ENCODE measurements around the gene INO80B.
A peak's percentile ranks its signal among the peaks of the same experiment; 100 is the strongest.
"Not testable (repeated sequence)": the region's sequence is repeated elsewhere in the genome, so short reads cannot be mapped to it uniquely, and the experiment has no call there.

INO80B gene

DNA sequence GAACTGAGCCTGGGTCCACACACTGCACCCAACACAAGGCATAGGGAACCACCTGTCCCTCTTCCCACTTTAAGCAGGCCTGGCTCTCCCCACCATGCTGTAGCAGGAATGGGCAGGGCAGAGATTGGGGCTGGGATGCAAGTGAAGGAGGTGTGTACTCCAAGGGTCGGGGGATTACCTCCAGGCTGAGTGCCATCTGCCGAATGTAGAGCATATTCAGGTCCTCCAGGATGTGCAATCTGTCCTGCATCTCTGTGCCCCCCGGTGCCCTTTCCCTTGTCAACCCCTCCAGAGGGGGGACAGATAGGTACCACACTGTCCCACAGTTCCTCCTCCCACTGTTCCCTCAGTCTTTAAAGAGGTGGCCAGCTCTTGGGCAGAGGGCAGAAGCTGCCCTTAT, 15.5 kb upstream of the INO80B start:
- Mint-ChIP-seq H3K27ac (no peak overlapping the region), H3K4me1 (peaks cover 8% of the 10 kb centered on the region), H3K27me3 (peaks cover 14% of the 10 kb centered on the region), H3K36me3 (no peaks in the 10 kb centered on the region), H3K4me3 (no peak overlapping the region), H3K9me3 (no peaks in the 10 kb centered on the region)

DNA sequence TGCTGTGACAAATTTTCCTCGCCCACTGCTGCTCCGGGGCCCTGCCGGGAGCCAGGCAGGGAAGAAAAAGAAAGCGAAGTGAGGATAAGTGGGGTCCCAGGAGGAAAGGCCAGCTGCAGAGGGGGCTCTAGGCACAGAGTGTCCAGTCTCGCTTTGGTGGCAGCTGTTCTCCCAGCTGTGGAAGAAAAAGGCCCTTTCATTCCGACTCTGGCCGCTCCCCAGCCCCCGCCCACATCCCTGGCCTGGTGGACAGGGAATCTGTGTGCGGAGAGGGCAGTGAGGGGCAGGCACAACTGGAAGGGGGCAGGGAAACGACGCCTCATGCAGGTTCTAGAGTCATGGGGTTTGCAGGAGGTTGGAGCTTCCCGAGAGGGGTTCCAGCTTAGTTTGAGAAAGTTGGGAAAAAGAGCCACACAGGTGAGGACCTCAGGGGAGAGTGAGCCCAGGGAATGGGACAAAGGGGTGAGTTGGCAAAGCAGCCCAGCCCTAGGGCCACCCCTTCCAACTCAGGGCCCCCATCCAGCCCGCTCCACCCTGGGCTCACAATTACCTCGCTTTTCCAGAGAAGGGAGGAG, 15.0 kb upstream of the INO80B start:
- H3K4me3 Mint-ChIP-seq, result peak overlapping the region; percentile 60
- no peaks in the 10 kb centered on the region for H3K36me3 Mint-ChIP-seq
- H3K27ac Mint-ChIP-seq, result no peak overlapping the region
- H3K4me1 Mint-ChIP-seq, result peaks cover 8% of the 10 kb centered on the region
- peaks cover 16% of the 10 kb centered on the region for H3K27me3 Mint-ChIP-seq
- H3K9me3 Mint-ChIP-seq, result no peaks in the 10 kb centered on the region

DNA sequence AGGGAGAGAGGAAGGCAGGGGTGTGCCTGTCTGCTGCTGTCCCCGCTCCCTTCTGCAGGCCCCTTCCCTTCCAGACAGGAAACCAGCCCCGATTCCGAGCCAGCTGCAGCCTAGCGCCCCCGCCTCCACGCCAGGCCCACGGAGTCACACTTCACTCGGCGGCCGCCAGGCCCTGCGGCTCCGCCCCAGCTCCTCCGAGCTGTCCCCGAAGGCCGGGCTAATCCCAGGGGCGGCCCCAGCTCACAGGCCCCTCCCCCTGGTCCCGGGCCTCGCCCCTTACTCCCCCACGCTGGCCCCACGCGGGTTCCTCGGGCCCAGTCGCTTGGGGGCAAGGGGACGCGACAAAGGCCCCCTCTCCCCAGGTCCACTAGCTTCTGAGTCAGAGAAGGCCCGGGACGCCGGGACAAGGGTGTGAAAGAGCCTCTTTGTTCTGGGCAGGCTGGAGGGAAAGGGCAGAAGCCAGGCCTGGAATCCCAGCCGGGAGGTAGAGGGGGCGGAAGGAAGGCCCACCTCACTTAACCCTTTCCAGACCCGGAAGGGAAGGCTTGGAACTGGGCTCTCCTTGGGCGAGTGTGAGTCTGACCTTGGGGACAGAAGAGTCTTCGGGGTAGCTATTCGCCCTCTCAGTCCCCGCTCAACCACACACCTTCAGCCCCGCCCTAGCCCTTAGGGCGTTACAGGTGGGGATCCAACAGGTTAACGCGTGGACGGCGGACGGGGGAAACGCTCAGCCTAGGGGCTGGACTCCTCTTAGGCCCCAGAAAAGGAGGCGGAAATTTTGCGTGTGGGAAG, 14.3 kb upstream of the INO80B start:
- no peaks in the 10 kb centered on the region for H3K36me3 Mint-ChIP-seq

DNA sequence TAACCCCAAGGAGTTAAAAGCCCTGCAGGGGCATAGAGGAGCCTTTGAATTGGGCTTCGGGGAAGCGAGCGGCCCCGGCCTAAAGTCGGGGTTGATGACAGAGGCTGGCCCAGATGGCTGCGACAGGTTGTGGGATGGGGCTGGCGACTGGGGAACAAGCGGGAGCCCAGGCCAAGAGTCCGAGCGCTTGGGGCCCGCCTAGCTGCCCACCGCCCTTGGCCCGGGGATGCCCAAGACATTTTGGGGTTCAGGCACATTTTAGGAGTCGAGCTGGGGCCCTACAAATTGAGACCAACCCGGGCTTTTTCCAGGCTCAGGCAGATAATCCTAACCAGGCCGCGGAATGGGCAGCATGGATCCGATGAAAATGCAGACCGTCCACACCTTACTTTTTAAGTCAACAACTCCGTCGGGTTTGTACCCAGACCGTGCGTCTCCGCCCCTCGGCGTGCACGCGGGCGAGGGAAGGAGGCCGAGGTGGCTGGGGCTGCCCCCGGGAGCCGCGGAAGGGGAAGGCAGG, 13.7 kb upstream of the INO80B start:
- Mint-ChIP-seq H3K36me3 (no peaks in the 10 kb centered on the region), H3K4me3 (no peak overlapping the region), H3K4me1 (peaks cover 8% of the 10 kb centered on the region), H3K27me3 (peaks cover 18% of the 10 kb centered on the region), H3K27ac (no peak overlapping the region), H3K9me3 (no peaks in the 10 kb centered on the region)

More for the DNA sequence above, 14.3 kb upstream of the INO80B start:
- Mint-ChIP-seq H3K4me3 (peak overlapping the region; percentile 60), H3K4me1 (peaks cover 8% of the 10 kb centered on the region), H3K9me3 (no peaks in the 10 kb centered on the region), H3K27me3 (peaks cover 18% of the 10 kb centered on the region), H3K27ac (no peak overlapping the region)

DNA sequence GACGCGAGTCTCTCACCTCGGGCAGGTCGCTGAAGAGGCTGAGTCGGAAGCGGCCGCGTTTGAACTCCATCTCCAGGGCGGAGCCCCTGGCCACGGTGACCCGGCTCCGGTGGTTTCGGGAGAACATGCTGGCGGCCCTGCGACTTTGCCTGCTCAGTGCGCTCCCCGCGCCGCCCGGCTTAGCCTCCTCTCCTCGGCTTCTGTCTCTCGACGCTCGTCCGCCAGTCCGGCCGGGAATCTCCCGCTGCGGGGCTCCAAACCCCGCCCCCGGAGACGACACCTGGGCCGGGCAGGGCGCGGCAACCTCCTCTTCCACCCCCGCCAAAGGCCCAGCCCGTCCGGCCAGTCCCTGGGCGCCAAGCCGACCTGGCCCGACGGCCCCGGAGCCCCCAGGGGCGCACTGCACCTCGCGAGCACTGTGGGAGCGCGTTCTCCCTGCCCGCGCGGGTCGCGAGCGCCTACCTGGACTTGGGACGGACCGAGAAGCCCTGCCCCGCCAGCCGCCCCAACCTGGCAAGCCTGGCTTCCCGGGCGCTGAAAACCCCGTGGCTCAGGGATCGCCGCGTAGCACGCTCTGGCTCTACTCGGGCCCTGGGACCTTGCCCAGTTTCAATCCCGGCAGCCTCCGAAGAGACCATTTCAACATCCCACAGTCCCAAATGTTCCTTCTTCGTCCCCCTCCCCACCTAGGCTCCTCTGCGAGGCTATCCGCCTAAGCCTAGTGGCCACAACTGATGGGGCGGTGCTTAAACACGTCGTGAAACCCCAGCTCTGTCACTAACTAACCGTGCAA, 13.0 kb upstream of the INO80B start, which contains the start of gene RTKN:
TSS of gene RTKN (minus strand) at position 248 of the 793 bp plus-strand sequence. CDS start at position 127, 121 bp downstream.
- Mint-ChIP-seq H3K4me1 (peaks cover 8% of the 10 kb centered on the region), H3K4me3 (peak within 1 kb of the TSS; percentile 82), H3K27ac (no peak within 1 kb of the TSS), H3K36me3 (no peaks in the 10 kb centered on the region), H3K9me3 (no peaks in the 10 kb centered on the region), H3K27me3 (peaks cover 18% of the 10 kb centered on the region)

DNA sequence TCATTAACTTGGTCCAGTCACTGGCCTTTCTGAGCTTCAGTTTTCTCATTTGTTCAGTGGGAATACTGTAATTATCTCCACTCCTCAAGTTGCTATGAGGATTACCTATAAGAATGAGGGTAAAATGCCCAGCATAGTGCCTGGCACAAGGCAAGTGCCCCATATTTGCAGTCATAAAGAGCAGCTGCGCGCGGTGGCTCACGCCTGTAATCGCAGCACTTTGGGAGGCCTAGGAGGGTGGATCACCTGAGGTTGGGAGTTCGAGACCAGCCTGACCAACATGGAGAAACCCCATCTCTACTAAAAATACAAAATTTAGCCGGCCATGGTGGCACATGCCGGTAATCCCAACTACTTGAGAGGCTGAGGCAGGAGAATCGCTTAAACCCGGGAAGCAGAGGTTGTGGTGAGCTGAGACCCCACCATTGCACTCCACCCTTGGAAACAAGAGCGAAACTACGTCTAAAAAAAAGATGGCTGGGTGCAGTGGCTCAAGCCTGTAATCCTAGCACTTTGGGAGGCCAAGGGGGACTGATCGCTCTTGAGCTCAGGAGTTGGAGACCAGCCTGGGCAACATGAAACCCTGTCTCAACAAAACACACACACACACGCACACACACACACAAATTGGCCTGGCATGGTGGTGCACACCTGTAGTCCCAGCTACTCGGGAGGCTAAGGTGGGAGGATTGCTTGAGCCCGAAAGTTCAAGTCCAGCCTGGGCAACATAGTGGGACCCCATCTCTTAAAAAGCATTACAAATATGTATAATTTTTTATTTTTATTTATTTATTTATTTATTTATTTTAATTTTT, 12.2 kb upstream of the INO80B start:
- not testable (repeated sequence) for H3K9me3 Mint-ChIP-seq, H3K36me3 Mint-ChIP-seq, H3K27ac Mint-ChIP-seq, H3K4me1 Mint-ChIP-seq
- H3K4me3 Mint-ChIP-seq, result peak overlapping the region; percentile 82
- H3K27me3 Mint-ChIP-seq, result peaks cover 18% of the 10 kb centered on the region

DNA sequence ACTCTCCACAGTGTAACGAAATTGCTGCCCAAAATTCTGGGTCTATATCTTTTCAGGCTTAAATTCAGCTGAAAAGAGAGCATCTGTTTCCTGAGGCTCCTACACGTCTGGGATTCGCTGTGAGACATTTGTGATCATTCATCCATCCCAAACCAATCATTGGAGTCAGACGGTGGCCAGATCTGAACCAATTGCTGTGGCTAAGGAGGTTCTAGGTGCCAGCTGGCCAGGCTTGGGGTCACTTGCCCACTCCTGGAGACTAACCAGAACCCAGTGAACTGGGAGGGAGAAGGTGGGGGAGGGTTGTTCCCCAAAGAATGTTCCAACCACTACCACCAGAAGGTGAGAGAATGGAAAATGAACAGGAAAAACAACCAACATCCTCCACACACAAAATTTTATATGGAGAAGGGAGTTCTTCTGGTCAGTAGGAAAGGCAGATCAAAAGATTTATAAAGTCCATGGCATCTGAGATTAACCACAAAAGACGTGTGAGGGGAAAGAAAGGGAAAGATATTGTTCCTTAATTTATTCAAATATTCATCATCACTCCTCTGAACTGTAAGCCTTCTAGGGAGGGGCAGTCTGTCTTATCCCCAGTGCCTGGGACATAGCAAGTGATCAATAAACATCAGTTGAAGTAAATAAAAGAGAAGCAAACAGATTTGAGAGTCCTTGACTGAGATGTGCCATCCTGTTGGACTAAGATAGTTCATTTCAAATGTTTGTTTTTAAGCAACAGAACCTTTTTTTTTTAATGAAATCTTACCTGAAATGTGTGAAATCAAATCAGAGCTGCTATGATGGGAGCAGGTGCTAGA, 10.2 kb upstream of the INO80B start:
- Mint-ChIP-seq H3K36me3 (no peaks in the 10 kb centered on the region), H3K27ac (no peak overlapping the region), H3K9me3 (no peaks in the 10 kb centered on the region), H3K27me3 (peaks cover 14% of the 10 kb centered on the region), H3K4me1 (peaks cover 8% of the 10 kb centered on the region), H3K4me3 (no peak overlapping the region)

DNA sequence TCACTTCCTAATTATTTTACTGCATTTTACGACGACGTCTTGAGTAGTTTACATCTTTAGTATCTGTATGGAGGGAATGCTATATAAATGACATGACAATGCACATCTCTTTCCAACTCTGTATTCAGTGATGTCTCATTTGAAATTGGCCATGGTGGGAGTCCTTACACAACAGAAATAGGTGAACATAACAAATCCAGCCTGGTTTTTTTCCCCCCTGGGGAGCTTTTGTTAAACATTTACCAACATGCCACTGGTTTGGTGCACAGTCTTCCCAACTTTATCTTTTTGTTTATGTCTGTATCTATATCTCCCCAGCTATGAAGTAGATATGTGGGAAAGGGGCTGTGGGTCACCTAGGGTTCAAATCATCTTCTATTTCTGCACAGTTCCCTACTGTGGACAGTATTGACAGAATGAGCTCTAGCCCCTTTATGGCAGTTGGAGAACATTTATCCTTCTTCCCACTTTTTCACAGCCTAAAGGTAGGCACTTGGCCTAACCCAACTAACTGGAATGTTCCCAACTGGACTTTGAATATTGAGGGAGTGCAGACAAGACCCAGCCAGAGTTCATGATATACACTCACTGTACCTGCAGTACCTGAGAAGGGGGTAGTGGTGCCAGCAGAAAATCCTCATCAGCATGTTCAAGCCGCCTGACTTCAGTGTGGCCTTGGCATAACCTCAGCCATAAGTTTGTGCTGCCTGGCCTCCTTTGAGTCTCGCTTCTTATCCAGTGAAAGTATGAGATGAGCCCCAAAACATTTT, 7.5 kb upstream of the INO80B start:
- peaks cover 3% of the 10 kb centered on the region for H3K4me1 Mint-ChIP-seq
- H3K27ac Mint-ChIP-seq, result no peak overlapping the region
- H3K36me3 Mint-ChIP-seq, result no peaks in the 10 kb centered on the region
- H3K4me3 Mint-ChIP-seq, result no peak overlapping the region
- no peaks in the 10 kb centered on the region for H3K9me3 Mint-ChIP-seq
- peaks cover 7% of the 10 kb centered on the region for H3K27me3 Mint-ChIP-seq

DNA sequence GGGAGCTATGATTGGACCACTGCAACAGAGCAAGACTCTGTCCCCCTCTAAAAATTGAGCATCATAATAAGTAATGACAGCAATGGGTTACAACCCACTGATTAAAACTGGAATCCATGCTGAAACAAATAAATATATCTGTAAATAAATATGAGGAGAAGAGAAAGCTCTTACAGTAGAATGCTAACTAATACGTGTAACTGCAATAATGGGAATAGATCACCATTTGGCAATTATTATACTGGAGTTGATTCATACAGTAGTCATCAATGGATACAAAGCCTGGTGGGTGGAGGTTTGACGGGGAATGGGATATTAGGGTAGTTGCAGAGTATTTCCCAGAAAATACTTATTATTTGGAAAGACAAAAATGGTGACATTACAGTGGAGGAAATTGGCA, 6.1 kb upstream of the INO80B start:
- H3K4me3 Mint-ChIP-seq, result no peak overlapping the region
- H3K9me3 Mint-ChIP-seq, result no peaks in the 10 kb centered on the region
- H3K27ac Mint-ChIP-seq, result no peak overlapping the region
- H3K27me3 Mint-ChIP-seq, result peaks cover 6% of the 10 kb centered on the region
- no peaks in the 10 kb centered on the region for H3K36me3 Mint-ChIP-seq
- peaks cover 13% of the 10 kb centered on the region for H3K4me1 Mint-ChIP-seq

DNA sequence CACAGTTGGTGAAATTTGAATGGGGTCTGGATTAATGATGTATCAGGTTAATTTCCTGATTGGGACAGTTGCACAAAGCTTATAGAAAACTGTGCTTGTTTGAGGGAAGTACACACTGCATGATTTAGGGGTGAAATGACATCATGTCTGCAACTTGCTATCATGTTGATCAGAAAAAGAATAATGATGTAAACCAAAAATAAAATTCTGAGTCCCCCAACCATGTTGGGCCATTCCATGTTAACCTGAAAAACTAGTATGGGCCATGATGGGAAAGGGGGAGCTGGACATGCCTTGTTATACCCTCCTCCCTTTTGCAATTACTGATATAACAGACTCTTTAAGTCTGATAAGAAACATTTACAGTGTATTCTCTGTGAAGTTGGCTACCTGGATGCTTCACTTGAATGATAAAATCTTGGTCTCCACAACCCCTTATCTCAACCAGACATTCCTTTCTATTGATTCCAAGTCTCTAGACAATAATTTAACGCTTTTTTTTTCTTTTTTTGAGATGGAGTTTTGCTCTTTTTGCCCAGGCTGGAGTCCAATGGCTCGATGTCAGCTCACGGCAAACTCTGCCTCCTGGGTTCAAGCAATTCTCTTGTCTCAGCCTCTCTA, 4.2 kb upstream of the INO80B start:
- no peak overlapping the region for H3K4me3 Mint-ChIP-seq
- peaks cover 27% of the 10 kb centered on the region for H3K4me1 Mint-ChIP-seq
- H3K27ac Mint-ChIP-seq, result no peak overlapping the region
- H3K36me3 Mint-ChIP-seq, result peaks cover 6% of the 10 kb centered on the region
- no peaks in the 10 kb centered on the region for H3K9me3 Mint-ChIP-seq
- no peaks in the 10 kb centered on the region for H3K27me3 Mint-ChIP-seq

DNA sequence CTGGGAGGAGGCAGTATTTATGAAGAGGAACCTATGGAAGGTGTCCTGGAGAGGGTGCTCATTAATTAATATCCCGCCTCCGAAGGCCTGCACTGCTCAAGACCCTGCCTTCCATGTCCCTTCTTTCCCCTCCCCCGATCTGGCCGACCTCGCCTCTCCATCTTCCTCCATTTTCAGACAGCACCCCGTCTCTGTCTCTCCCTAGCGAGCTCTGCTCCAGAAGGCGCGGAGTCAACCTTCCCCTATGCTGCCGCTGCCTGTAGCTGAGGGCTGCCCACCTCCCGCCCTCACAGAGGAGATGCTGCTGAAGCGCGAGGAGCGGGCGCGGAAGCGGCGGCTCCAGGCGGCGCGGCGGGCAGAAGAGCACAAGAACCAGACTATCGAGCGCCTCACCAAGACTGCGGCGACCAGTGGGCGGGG, 2.3 kb downstream of the INO80B start:
- Mint-ChIP-seq H3K27me3 (no peaks in the 10 kb centered on the region), H3K4me3 (peak overlapping the region; percentile 99), H3K36me3 (peaks cover 15% of the 10 kb centered on the region), H3K4me1 (peaks cover 69% of the 10 kb centered on the region), H3K27ac (peak overlapping the region; percentile 99), H3K9me3 (no peaks in the 10 kb centered on the region)

DNA sequence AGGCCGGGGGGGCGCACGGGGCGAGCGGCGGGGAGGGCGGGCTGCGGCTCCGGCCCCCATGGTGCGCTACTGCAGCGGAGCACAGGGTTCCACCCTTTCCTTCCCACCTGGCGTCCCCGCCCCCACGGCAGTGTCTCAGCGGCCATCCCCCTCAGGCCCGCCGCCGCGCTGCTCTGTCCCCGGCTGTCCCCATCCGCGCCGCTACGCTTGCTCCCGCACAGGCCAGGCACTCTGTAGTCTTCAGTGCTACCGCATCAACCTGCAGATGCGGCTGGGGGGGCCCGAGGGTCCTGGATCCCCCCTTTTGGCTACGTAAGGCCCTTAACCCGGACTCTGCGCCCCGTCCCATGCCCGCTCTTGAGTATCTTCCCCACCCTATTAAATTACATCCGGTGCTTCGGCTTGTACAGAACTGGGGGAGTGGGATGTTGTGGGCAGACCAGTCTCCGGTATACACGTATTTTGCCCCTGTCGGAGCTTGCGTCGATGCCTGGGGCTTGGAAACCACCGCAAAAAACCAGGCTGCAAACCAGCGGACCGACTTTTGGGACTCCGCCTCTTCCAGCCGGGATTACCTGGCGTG, 2.8 kb downstream of the INO80B start:
- Mint-ChIP-seq H3K9me3 (no peaks in the 10 kb centered on the region), H3K27ac (peak overlapping the region; percentile 92), H3K4me1 (peaks cover 64% of the 10 kb centered on the region), H3K36me3 (peaks cover 15% of the 10 kb centered on the region), H3K27me3 (no peaks in the 10 kb centered on the region), H3K4me3 (peak overlapping the region; percentile 99)
